ENCODE measurements around the gene ELMO1. TPM values are rescaled to one million over a fixed set of nuclear protein-coding genes. Genes with fewer than 3 reads are reported as not detected.

ELMO1 gene
- total RNA-seq, 1 donor from 2014 or later, result 119 TPM

DNA sequence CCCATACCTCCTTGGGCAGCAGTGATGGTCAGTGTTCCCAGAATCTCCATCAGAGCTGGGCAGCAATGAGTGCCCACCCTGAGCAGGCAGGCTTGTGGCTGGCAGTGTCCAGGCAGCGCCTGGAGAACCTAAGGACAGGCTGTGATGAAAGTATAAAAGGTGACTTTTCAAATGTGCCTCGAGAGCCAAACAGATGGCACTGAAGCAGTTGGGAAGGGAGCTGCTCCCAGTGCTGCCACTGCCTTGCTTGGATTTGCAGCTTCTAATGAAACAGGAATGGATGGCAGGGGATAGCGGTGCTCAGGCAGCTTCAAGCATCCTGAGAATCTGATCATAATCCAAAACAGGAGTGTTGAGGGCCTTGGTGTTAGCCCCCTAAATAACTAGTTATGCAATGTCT lies 544.6 kb downstream of the ELMO1 start:
- no peak for DNase-seq (ENCODE audit: low spot score)
- Mint-ChIP-seq H3K27ac (no peak overlapping the region), H3K4me3 (no peak overlapping the region), H3K27me3 (ENCODE audit: insufficient read depth) (no peaks in the 10 kb centered on the region), H3K4me1 (ENCODE audit: low read depth) (peaks cover 9% of the 10 kb centered on the region), H3K36me3 (ENCODE audit: low read depth) (peaks cover 40% of the 10 kb centered on the region), H3K9me3 (no peaks in the 10 kb centered on the region)
- intact Hi-C loops (cut with micrococcal nuclease), result no loop called here

DNA sequence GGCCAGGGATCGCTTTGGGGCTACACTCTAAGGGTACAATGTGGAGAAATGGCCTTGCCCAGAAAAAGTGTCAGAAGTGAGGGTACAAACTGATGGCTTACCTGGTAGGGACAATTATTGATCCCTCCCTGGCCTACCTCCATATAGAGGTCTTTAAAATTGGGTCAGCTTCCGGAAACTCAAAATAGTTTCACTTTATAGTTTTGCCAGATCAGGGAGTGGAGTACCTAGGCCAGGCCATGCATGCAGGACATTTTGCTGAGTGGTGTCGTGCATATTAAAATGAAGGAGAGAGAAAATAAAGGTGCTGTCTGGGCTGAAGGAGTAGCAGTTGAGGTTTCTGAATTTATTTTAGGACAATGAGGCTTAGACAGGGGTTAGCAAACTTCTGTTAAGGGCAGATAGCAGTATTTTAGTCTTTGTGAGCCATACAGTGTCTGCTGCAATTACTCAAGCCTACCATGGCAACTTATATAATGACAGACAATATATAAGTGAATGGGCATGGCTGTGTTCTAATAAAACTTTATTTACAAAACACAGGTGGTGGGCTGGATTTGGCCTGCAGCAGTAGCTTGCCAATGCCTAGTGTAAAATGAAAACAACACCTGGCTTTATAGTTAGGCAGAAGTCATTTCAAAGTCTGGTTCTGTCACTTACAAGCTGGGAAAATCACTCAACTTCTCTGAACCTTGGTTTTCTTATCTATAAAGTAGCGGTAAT lies 547.5 kb downstream of the ELMO1 start:
- no peak overlapping the region for H3K27ac Mint-ChIP-seq
- intact Hi-C loops (cut with micrococcal nuclease), result no loop called here
- H3K4me1 Mint-ChIP-seq (ENCODE audit: low read depth), result peaks cover 4% of the 10 kb centered on the region
- peaks cover 38% of the 10 kb centered on the region for H3K36me3 Mint-ChIP-seq (ENCODE audit: low read depth)
- H3K4me3 Mint-ChIP-seq, result no peak overlapping the region
- no peak for DNase-seq (ENCODE audit: low spot score)
- H3K9me3 Mint-ChIP-seq, result no peaks in the 10 kb centered on the region
- no peaks in the 10 kb centered on the region for H3K27me3 Mint-ChIP-seq (ENCODE audit: insufficient read depth)

DNA sequence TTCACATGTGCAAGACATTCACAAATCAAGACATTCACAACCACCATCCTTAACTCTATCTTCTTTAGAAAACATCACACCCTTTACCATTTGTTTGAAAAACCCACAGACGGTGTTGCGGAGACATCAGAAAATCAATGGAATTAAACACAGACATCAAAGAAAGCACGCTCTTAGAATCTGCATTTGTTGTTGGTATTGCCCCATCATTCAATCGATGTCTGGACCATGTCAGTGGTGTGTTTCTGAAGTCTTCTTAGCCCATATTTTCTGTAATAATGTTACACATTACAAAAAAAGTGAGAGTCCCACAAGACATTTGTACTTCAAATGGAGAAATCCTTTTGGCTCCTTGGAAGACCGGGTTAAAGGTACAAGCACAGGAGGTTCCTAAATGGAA lies 550.5 kb downstream of the ELMO1 start:
- peaks cover 21% of the 10 kb centered on the region for H3K4me1 Mint-ChIP-seq (ENCODE audit: low read depth)

DNA sequence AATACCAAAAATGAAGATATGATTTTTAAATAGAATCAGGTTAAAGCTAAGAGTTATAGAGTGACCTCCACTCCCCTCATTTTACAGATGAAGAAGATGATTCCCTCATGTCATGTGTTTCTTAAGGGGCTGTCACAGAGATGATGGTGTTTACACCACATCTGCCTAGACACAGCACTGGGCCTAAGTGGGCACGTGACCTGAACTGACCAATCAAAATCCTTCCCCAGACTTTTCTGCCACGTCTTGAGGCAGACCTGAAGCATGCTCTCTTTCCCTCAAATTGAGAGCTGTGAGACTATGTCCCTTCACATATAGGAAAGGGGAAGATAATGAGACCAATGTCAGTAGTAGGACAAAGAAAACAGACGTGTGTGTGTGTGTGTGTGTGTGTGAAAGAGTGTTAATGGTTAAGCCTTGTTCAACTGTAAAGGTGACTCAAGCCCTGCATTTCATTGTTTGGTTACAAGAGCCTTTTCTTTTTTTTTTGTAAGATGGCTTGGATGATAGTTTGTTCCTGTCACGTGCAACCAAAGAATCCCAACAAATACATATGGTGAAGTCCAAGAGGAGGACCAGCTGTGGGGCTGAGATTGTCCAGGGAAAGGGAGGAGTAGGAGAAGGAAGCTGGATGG lies 551.6 kb downstream of the ELMO1 start:
- Mint-ChIP-seq H3K9me3 (no peaks in the 10 kb centered on the region), H3K4me3 (no peak overlapping the region), H3K4me1 (ENCODE audit: low read depth) (peaks cover 21% of the 10 kb centered on the region), H3K36me3 (ENCODE audit: low read depth) (peaks cover 49% of the 10 kb centered on the region), H3K27me3 (ENCODE audit: insufficient read depth) (no peaks in the 10 kb centered on the region), H3K27ac (peak overlapping the region; percentile 6)
- intact Hi-C loops (cut with micrococcal nuclease), result no loop called here
- DNase-seq (ENCODE audit: low spot score), result no peak

More for the DNA sequence above, 550.5 kb downstream of the ELMO1 start:
- H3K27ac Mint-ChIP-seq, result no peak overlapping the region
- no peaks in the 10 kb centered on the region for H3K9me3 Mint-ChIP-seq
- H3K27me3 Mint-ChIP-seq (ENCODE audit: insufficient read depth), result no peaks in the 10 kb centered on the region
- H3K36me3 Mint-ChIP-seq (ENCODE audit: low read depth), result peaks cover 44% of the 10 kb centered on the region
- no peak for DNase-seq (ENCODE audit: low spot score)
- intact Hi-C loops (cut with micrococcal nuclease), result no loop called here
- no peak overlapping the region for H3K4me3 Mint-ChIP-seq

DNA sequence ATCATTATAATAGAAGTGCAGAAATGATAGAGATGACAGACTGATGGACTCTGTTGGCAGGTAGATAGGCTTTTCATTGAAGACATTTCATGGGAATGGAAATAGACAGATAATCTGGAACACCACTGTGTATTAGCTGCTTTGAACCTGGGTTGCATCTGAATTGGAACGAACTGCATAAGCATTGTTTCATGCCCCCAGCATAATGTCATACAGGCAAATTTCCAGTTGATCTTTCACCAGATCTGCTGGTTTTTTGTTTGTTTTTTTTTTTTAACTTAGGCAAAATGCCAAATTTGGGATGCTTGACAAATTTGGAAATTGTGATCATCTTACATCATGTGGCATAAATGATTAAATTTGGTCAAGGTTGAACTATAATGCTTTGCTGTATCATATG lies 552.2 kb downstream of the ELMO1 start:
- peak overlapping the region; percentile 6 for H3K27ac Mint-ChIP-seq
- no peaks in the 10 kb centered on the region for H3K27me3 Mint-ChIP-seq (ENCODE audit: insufficient read depth)
- peaks cover 21% of the 10 kb centered on the region for H3K4me1 Mint-ChIP-seq (ENCODE audit: low read depth)
- no peaks in the 10 kb centered on the region for H3K9me3 Mint-ChIP-seq
- peaks cover 51% of the 10 kb centered on the region for H3K36me3 Mint-ChIP-seq (ENCODE audit: low read depth)
- DNase-seq (ENCODE audit: low spot score), result no peak
- intact Hi-C loops (cut with micrococcal nuclease), result no loop called here
- no peak overlapping the region for H3K4me3 Mint-ChIP-seq

DNA sequence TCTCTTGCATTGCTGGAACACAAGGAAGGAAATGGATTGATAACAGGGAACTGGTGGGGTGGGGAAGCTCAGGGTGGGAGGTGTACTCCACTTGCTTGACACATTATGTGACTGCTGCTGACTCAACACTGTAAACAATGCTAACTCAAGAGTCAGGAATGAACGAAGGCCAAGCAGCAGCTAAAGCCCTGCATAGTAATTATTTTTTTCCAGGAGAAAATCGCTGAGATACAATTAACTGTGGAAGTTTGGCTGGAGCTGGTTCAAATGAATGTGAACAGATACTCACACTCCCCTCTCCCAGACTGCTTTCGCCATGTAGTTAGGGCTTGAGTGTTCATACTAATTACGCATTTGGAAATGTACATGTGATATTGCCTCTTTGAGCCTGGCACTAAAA lies 553.5 kb downstream of the ELMO1 start:
- Mint-ChIP-seq H3K9me3 (no peaks in the 10 kb centered on the region), H3K27me3 (ENCODE audit: insufficient read depth) (no peaks in the 10 kb centered on the region), H3K27ac (no peak overlapping the region), H3K36me3 (ENCODE audit: low read depth) (peaks cover 52% of the 10 kb centered on the region), H3K4me3 (no peak overlapping the region), H3K4me1 (ENCODE audit: low read depth) (peaks cover 21% of the 10 kb centered on the region)
- intact Hi-C loops (cut with micrococcal nuclease), result no loop called here
- no peak for DNase-seq (ENCODE audit: low spot score)

DNA sequence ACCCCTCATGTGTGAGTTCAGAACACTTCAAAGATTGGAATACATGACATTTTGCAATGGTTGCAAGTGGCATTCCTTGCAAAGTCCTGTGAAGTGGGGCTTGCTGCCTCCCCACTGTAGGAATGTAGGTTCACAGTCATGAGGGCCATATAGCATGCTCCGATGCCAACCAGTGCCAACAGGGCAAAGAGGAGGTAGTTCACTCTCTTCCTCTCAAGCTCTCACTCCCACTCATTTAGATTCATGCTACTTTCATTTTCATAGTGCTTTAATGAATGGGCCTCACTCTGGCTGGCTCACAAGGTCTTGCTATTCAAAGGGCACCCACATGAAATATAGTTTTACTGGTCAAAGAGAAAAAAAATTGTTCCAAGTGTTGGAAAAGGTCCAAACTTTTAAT lies 554.5 kb downstream of the ELMO1 start:
- Mint-ChIP-seq H3K27me3 (ENCODE audit: insufficient read depth) (no peaks in the 10 kb centered on the region), H3K36me3 (ENCODE audit: low read depth) (peaks cover 49% of the 10 kb centered on the region), H3K4me1 (ENCODE audit: low read depth) (peaks cover 21% of the 10 kb centered on the region), H3K9me3 (no peaks in the 10 kb centered on the region), H3K27ac (peak overlapping the region; percentile 14), H3K4me3 (no peak overlapping the region)
- intact Hi-C loops (cut with micrococcal nuclease), result no loop called here
- no peak for DNase-seq (ENCODE audit: low spot score)

DNA sequence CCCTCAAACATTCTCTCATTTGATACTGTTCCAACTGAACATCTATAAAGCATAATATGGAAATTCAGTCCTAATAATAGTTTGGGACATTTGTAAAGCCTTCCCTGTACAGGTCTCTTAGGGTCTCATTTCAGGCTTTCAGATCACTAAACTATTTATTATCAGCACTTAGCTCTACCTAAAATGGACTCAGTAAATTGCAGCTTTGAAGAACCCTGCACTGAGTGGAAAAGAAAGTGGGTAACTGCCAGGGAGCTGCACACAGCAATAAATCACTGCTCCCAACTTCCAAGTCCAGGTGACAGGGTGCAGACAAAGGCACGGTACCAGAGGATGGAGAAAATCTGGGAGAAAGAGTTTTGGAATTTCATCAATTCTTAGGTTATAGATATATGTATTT lies 559.5 kb downstream of the ELMO1 start:
- Mint-ChIP-seq H3K27me3 (ENCODE audit: insufficient read depth) (no peaks in the 10 kb centered on the region), H3K4me1 (ENCODE audit: low read depth) (peaks cover 22% of the 10 kb centered on the region), H3K27ac (no peak overlapping the region), H3K36me3 (ENCODE audit: low read depth) (peaks cover 58% of the 10 kb centered on the region), H3K9me3 (no peaks in the 10 kb centered on the region), H3K4me3 (no peak overlapping the region)
- DNase-seq (ENCODE audit: low spot score), result no peak
- intact Hi-C loops (cut with micrococcal nuclease), result no loop called here

DNA sequence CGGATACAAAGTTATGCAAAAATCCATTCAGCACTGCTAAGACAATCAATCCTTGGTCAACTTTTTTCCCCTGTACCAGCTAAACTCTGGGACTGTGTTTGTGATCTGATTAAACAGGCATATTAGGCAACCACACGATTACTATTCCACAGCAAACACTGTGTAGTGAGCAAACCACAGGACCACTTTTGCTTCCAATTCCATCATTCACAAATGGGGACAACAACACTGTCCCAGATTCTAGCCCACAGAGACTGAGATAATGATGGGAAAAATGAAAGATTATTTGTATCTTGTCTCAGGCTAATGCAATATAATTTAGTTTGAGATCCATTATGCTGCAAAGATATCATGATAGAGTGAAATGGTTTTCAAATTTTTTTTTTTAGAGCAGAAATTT lies 560.7 kb downstream of the ELMO1 start:
- H3K27ac Mint-ChIP-seq, result no peak overlapping the region
- H3K4me3 Mint-ChIP-seq, result no peak overlapping the region
- peaks cover 21% of the 10 kb centered on the region for H3K4me1 Mint-ChIP-seq (ENCODE audit: low read depth)
- H3K9me3 Mint-ChIP-seq, result no peaks in the 10 kb centered on the region
- no peak for DNase-seq (ENCODE audit: low spot score)
- H3K27me3 Mint-ChIP-seq (ENCODE audit: insufficient read depth), result no peaks in the 10 kb centered on the region
- H3K36me3 Mint-ChIP-seq (ENCODE audit: low read depth), result peaks cover 50% of the 10 kb centered on the region
- intact Hi-C loops (cut with micrococcal nuclease), result no loop called here

DNA sequence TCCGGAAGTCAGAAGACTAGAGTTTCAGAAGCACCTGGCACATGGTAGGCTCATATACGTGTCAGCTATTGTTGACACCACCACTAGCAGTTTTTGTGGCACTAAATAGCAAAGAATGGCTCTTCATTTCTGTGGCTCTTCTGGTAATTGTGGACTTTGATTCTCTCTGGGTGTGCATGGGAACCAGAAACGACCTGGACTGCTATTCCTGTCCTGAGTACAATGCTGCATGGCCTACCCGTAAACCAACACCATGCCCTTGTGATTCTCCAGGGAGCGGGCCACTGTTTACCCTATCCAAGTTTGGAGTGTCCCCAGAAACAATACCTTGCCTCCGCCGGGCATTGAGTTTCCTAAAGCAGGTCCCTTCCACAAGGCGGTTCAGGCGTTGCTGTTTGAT lies 561.4 kb downstream of the ELMO1 start:
- Mint-ChIP-seq H3K27ac (no peak overlapping the region), H3K4me3 (no peak overlapping the region), H3K36me3 (ENCODE audit: low read depth) (peaks cover 49% of the 10 kb centered on the region), H3K4me1 (ENCODE audit: low read depth) (peaks cover 25% of the 10 kb centered on the region), H3K9me3 (no peaks in the 10 kb centered on the region), H3K27me3 (ENCODE audit: insufficient read depth) (no peaks in the 10 kb centered on the region)
- DNase-seq (ENCODE audit: low spot score), result no peak
- intact Hi-C loops (cut with micrococcal nuclease), result no loop called here

DNA sequence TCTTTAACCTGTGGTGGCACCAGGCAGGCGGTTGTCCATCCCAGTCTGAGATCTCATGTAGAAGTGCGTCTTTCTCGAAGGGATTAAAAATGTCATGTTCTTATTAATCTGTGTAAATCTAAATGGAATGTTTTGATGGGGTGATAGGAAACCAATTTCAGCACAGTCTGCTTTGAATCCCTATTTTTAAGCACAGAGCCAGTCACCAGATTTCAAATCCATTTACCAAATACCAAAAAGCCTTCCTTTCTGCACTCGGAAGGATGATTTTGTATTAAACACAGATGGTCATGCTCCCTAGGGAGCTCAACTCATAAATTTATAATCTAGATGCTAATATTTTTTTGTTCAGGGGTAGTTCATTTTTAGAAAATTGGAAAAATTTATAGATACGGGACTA lies 563.8 kb downstream of the ELMO1 start:
- Mint-ChIP-seq H3K4me3 (no peak overlapping the region), H3K27ac (no peak overlapping the region), H3K27me3 (ENCODE audit: insufficient read depth) (no peaks in the 10 kb centered on the region), H3K9me3 (no peaks in the 10 kb centered on the region), H3K36me3 (ENCODE audit: low read depth) (peaks cover 52% of the 10 kb centered on the region), H3K4me1 (ENCODE audit: low read depth) (peaks cover 28% of the 10 kb centered on the region)
- DNase-seq (ENCODE audit: low spot score), result no peak
- intact Hi-C loops (cut with micrococcal nuclease), result no loop called here

DNA sequence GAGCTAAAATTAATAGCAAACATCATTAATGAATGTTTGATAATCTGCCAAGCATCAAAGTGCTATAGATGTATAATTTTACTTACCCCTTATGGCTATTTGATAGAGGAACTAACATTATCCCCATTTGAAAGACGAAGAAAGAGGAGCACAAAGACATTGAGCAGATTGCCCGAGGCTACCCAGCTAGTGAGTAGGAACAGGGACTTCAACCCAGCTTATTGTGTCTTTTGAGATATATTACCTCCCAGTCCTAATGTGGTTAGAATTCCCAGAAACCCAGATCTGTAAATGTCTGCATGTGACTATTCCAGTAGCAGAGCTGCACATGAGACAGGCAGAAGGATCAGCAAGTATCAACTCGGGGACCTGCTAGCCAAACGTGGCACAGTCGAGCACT lies 564.3 kb downstream of the ELMO1 start:
- Mint-ChIP-seq H3K27ac (no peak overlapping the region), H3K36me3 (ENCODE audit: low read depth) (peaks cover 56% of the 10 kb centered on the region), H3K4me3 (no peak overlapping the region), H3K27me3 (ENCODE audit: insufficient read depth) (no peaks in the 10 kb centered on the region), H3K4me1 (ENCODE audit: low read depth) (peaks cover 33% of the 10 kb centered on the region), H3K9me3 (no peaks in the 10 kb centered on the region)
- DNase-seq (ENCODE audit: low spot score), result no peak
- intact Hi-C loops (cut with micrococcal nuclease), result no loop called here

DNA sequence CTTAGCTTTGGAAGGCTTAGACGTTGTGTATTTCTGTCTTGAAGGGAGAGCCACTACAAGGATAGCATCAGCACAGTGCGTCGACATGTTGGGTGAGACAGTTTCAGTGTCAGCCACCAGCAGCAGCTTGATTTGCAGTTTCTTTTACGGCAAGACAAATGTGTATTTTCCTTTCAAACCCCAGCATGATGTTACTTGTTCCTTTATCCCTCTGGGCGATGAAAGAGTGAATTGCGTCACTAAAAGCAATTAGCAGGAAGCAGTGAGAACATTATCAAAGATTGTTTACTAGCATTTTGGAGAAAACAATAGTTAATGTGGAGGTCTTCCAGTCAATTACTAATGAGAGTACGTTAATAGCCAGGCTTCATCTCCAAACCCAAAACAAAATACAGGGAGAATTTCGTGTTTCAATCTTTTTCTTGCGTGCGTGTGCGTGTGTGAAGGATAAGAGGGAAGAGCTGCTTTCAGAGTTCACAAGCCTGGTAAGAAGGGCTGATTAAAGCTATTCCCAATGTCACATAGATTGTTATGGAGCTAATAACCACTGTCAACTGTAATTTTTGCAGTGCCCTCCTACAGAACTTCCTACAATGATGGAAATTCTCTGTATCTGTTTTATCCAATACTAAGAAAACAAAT lies 567.3 kb downstream of the ELMO1 start:
- no peak overlapping the region for H3K27ac Mint-ChIP-seq
- intact Hi-C loops (cut with micrococcal nuclease), result no loop called here
- peaks cover 63% of the 10 kb centered on the region for H3K36me3 Mint-ChIP-seq (ENCODE audit: low read depth)
- no peak for DNase-seq (ENCODE audit: low spot score)
- H3K4me1 Mint-ChIP-seq (ENCODE audit: low read depth), result peaks cover 47% of the 10 kb centered on the region
- no peaks in the 10 kb centered on the region for H3K27me3 Mint-ChIP-seq (ENCODE audit: insufficient read depth)
- no peak overlapping the region for H3K4me3 Mint-ChIP-seq
- H3K9me3 Mint-ChIP-seq, result no peaks in the 10 kb centered on the region
